ENCODE measurements around the gene LMCD1. TPM values are rescaled to one million over a fixed set of nuclear protein-coding genes. Genes with fewer than 3 reads are reported as not detected.

The LMCD1 gene
- polyA plus RNA-seq, 5 donors: 66.9 to 81.8 (median 78.7) TPM

DNA sequence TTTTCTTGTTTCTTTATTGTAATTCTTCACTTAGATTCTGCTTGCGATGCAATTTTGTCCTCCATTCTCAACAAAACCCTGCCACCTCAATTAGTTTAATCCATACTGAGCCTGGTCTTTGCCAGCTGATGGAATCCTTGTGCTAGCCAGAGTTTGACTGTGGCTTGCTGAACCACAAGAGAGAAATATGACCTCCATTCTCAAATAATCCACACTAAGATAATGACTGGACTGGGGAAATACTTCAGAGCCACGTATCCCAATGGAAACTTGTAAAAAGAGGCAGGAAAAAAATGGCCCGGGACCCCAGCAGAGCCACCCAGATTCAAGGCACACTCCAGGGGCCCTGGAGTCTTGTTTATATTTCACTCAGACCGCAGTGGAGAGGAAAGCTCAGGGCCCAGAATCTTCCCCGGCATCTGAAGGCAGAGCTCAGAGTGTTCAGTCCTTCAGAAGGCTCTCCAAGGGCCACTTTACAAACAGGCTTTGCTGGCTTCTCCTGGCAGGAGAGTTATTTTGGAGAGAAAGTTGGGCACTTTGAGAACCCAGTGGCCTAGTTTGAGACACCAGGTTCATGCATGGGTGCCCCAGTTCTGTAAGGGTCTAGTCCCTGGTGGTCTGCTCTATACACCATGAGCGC is 80.3 kb downstream of the LMCD1 start:
- peak in 1 of 2 donors; percentile 31 for DNase-seq

DNA sequence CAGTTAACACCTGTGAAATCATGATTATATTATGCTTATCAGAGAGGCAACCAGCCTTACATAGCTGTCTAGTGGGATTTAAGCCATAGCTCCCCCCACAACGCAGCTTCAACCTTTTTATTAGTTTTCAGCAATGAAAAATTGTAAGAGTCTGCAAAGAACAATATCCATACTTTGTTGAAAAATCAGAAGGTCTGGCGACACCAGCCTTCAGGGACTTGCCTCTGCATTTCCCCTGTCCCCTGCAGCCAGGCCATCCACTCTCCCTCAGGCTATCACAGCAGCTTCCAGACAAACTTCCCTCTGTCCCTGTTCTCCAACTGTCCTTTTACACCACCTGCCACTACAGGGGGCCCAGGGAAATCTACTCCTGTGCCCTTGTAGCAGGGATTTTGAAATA is 83.0 kb downstream of the LMCD1 start:
- no peak for DNase-seq

DNA sequence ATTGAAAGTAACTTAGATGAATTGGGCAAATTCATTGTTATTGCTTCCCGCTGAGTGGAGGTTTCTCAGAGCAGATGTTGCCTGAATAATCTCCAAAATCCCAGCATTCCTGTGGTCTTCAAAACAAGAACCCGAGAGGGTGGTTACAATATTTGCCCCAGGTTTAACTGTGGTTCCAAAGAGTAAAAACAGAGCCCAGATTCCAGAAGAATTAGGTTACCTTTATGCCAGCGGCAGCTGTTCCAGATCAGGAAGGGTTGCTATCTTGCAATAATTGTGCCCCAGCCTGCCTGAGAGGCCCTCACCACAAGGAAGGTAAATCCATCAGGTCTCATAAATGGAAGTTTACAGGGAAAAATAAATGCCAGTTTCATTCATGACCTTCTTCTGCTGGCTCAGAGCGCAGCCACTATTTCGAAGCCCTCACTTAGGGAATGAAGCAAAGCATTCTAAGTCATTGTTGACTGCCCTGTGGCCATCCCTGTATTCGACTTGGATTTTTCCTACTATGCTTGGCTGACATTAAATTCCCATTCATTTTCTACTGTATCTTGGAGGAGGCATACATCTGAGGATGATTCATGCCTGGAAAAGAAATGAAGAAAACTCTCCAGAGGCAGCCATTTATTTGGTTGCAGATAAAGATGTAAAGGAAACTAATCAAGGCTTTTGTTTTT is 88.4 kb downstream of the LMCD1 start:
- no peak for DNase-seq

DNA sequence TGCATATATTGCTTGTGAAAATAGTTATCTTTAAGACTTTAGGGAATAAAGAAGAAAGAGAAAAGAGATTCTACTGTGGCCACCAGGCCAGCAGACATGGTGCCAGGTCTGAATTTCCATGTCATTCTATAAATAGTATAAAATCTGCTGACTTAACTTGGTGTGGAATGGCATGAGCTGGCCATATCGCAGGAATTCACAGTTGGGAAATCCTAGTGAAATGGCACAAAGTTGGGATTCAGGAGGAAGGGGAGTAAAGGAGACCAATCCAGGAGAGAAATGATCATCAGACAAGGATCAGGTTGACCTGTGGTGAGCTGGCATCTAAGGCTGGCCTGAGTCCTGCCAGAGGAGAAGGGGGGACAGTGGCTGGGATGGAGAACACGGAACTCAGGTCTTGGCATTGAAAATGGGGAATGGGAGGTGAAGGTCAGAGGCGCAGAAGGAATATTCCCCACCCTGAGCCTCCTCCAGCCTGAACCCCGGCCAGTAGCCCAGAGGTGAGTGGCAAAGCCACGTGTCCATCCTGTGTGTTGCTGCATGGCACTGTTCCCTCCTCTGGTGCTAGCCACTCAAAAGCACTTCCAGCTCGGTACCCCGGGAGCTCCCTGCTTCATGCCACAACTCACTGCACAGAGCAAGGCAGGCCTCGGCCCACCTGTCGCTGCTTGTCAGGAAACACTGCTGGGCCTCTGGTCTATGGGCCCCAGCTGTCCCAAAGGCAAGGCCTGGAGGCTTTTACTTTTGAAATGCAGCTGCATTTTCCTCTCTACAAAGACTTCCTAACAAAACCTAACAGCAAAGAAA is 91.6 kb downstream of the LMCD1 start:
- no peak for DNase-seq

DNA sequence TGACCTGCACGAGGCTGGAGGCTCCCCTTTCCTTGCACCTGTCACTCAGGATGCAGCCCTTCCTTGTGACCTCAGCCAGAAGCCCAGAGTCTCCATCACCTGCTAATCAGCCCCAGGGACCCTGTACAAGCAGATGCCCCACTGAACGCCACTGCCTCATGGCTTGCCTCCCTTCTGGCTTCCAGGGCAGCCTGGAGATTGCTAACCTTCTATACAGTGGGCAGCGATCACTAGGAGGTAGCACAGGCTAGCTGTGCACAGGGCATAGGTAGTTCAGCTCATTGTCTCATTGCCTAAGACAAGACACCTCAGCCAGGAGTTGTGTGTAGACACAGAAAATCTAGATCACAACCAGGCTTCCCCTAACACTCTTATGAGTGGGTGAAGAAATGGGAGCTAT is 93.6 kb downstream of the LMCD1 start:
- DNase-seq: no peak

DNA sequence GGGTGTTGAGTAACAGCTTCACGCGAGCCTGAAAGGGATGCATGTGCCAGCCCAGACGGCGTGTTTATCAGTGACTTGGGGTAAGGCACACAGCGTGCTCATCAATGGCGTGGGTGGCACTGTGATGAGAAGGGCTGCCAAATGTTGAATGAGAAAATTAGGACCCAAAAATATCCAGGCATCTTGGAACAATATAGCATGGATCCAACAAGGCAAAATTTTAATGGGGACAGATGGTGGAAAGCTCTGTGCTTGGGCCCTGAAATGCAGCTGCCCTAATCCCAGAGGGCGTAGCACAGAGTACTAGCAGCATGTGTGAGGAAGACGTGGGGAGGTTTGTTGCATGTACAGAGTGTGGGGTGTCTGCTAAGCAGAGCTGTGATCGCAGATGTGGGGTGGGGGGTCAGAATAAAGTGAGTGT is 94.1 kb downstream of the LMCD1 start:
- no peak for DNase-seq

DNA sequence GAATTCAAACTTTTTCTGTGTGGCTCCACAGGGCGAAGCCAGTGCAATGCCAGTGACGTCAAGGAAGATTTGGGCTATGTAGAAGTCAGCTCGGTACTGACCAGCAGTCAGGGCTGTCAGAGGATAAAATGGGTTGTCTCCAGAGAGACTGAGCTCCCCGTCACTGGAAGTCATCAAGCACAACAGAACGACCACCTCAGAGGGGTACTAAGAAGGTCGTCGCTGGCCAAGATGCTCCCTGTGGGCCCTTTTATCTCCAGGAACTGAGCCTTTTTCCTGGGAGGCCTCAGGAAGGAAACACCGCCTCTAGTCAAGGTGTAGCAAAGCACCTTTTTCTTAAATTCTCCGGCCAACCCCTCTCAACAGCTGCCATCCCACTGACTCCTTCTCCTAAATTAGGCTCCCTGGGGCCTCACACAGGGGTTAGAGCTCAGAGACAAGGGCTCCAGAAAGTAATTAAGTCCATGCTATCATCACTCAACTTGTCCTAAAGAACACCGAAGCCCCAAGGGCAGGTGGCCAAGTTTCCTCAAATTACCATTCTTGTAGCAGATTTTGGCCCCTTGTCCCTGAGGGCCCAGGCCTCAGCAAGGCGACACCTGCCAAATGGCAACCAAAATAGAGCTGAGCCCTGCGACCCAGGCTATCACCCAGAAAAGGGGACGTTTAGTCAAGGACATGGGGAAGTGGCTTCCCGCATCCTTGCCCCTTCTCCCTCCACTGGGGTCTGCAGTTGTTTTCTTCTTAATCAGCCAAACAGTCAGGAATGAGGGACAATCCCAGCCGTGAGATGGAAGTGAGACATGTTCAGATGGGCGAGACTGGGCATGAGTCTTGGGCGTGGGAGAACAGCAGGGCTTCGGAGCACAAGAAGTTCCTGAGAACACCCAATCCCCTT is 94.9 kb downstream of the LMCD1 start:
- DNase-seq: no peak

DNA sequence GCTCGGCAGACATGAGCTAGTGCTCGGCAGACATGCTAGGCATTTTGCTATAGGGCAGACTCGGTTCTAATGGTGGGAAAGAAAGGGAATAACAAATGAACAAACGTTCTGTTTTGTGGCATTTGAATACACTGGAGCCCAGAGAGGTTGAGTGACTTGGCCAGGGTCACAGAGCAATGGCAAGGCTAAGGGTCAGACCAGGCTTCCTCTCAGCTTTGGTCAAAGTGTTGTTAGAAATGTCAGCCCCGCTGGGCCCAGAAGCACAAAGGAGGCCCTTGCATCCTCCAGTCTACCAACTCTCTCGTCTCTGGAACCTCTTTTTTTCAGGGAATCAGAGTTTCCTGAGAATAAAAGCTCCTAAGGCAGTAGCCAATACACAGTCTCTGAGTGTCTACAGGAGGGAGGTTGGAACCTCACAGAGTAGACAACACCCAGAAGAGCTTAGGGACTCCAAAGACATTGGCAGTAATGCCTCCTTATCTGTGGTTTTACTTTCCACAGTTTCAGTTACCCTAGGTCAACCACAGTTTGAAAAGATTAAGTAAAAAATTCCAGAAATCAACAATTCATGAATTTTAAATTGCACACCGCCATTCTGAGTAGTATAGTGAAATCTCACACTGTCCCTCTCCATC is 95.7 kb downstream of the LMCD1 start:
- DNase-seq: no peak

DNA sequence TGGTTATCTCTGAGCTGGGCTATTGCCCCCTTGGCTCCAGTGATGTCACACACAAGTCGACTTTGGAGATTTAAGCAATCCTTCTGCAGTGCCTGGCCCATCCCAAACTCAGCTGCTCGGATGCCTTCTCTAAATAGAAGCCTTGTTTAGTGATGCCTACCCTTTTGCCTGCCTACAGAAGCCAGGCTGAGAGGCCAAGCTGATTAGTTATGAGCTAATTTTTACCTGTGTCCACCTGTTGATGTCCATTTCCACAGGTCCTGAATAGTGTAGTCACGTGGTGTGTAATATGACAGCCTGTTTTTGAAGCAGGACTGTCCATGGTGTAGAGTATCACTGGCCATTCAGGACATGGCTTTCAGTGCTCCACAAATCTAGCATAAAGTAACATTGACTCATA is 97.5 kb downstream of the LMCD1 start:
- no peak for DNase-seq

DNA sequence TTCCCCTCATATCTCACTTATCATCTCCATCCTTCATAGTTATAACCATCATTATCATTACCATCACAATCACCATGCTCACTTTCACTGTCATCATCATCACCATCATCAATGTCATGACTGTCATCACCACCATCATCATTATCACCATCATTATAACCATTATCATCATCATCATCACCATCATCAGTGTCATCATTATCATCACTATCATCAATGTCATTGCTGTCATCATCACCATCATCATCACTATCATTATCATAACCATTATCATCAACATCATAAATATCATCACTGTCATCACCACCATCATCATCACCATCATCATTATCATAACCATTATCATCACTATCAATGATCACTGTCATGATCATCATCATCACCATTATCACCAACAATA is 98.8 kb downstream of the LMCD1 start:
- DNase-seq: no peak

DNA sequence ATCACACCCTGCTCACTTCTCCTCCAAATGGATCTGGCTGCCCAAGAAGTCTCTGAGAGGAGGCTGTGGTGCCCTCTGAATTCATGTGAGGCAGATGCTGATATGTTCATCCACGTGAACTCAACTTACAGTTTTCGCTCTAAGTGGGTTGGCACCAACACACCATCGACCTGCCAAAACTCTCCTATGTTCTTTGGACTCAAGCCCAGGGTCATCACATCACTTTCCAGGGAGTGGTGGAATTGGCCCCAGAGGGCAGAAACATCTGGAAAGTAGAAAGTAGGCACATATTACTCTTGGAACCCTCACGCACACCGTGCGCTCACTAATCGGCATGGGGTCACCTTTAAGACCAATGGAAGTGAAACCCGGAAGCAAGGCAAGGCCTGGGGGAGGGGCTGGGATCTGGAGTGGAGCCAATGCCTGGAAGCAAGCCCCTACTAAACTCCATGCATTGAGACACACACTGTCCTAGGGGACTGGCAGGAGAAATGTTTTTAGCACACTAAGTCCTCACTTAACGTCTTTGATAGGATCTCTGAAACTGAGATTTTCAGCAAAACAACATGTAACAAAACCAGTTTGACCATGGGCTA is 101.6 kb downstream of the LMCD1 start:
- no peak for DNase-seq

DNA sequence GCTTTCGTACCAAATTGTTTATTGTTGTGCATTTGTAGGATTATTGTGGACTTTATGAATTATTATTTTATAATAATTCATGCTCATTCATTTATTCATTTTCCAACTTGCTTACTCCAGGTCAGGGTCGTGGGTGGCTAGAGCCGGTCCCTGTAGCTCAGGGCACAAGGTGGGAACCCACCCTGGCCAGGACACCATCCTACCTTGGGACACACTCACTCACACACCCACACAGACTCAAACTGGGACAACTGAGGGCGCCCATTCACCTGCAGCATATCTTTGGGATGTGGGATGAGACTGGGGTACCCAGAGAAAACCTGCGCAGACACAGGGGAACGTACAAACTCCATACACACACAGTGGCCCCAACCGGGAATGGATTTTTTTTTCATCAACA is 102.4 kb downstream of the LMCD1 start:
- DNase-seq: no peak

DNA sequence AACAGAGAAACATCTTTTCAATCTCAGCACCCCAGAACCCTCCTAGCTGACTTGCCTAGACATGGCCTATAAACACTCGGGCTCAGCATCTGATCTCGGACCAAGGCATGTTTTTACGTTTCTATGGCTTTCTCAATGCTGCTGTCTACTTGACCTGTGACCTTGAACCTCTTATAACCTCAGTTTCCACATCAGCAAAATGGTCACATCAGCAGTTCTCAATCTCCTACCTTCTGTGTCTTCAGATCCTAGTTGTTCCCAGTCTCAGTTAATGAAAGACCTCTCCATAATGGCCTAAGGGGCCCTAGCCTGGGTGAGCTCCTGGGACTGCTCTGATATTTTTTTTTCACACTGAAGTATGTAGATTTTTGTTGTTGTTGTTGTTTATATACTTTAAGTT is 103.4 kb downstream of the LMCD1 start:
- DNase-seq: no peak

DNA sequence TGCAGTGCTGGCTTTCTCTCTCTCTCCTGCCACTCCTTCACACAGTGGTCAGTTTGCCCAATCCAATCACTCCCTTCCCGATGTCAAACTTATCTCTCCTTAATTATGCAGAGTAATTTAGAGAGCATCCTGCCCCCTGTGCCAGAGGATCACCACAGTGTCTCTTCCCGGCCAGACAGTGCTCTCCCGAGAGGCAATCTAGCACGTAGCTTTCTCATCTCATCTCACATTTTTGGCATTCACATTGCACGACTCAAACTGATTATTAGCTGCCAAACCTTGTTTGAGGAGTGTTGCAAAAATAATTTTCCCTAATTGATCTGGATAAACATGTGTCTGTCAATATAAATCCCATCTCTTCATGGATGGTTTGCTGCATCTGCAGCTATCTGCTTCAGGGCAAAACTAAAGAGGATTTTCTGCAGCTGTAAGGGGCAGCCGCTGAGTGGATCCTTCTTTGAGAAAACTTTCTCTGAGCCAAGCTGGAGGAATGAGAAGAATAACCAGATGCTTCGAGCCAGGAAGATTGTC is 105.1 kb downstream of the LMCD1 start:
- DNase-seq: no peak

DNA sequence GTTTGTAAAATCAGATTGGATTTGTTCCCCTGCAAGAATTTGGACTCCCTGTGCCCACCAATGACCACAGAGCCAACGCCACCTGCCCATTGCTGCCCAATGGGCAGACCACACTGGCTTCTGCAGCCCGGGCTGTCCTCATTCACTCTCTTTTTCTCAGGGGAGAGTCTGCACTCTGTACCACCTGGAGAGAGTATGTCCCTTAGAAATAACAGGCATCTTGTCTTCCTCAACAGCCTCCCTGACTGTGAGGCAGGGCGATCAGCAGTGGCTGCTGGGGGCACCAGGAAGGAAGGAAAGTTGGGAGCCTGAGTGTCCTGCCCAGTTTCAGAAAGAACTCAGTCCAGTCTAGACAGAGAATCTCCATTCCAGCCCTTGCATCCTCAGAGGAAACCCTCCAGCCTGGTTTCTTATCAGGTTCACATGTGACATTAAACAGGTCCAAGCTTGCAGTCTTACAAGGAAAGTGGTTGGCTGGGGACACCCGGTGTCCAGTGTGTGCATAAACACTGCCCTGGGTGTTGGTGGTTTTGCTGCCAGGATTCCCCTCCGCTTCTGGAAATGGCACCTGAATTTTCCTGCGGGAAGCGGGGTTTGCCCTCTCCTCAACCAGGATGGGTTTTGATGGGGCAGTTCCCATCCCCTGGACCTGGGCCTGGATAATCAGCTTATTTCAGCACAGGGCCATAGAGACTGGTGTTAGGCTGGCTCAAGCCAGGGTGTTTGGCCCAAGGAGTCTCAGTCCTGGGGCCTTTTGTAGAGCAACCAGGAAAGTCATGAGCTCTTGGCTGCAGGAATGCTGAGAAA is 105.8 kb downstream of the LMCD1 start:
- DNase-seq: peak; percentile 35 to 45

DNA sequence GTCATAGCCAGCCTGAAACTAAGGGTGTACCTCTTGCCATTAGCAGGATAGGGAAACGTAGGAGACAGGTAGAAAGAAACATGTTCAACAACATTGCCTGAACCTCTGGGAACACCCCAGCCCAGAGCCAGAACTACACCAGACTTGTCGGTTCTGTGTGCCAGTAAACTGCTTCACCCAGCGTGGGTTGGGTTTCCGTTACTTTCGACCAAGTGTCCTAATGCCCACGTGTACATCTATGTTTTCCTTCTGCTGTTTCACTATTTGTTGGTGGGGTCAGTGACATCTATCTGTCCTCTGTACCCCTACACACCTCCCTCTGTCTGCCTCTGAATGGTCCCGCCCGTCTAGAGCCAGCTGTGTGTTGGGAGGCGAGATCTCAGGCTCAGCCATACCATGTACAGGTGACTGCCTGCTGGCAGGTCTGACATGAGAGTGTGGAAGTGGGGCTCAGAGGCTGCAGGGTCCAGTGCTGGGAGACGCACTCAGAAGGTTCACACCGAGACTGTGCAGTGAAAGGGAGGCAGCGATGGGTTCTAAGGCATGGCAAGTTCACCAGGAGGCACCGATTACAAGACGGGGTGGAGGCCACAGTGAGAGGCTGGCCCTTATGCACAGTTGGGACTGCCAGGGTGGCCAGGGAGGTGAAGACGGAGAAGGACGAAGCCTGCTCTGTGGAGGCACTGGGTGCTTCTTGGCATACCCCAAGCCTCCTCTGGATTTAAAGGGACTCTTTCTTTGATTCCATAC is 106.6 kb downstream of the LMCD1 start:
- DNase-seq: no peak

DNA sequence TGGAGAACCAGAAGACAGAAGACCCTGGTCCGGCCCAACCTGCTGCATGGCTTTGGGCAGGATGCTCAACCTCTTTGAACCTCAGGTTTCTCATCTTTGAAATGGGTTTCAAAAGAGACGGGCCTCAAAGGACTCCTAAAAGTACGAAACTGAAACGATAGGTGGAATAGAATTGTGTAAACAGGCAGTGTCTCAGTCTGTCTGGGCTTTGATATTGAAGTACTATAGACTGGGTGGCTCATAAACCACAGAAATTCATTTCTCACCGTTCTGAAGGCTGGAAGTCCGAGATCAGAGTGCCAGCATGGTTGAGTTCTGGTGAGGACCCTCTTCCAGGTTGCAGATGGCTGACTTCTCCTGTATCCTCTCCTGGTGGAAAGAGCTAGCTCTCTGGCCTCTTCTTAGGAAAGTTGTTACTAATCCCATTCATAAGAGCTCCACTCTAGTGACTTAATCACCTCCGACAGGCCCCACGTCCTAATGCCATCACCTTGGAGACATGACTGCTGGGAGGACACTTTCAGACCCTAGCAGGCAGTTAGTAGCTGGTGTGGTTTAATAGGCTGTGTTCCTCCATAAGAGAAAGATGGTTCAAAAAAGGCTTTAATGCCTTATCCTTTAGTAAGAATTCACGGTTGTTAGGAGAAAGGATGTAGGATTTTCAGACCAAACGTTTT is 107.3 kb downstream of the LMCD1 start:
- DNase-seq: no peak

DNA sequence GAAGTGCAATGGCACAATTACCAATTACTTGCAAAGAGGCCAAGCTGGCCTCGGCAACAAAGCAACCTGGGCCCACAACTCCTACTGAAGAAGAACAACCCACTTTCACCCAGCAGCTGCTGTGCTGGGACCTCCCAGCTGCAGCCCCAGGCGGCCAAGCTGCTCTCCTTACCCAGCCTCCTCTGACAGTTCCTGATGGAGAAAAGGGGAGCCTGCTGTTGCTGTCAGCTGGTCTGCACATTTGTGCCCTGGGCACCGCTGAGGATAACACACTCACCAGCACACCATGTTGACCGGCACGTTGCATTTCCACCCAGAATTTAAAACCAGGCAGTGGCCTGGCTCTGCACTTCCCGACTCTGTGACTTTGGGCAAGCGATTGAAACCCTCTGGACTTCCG is 109.3 kb downstream of the LMCD1 start:
- DNase-seq: no peak

DNA sequence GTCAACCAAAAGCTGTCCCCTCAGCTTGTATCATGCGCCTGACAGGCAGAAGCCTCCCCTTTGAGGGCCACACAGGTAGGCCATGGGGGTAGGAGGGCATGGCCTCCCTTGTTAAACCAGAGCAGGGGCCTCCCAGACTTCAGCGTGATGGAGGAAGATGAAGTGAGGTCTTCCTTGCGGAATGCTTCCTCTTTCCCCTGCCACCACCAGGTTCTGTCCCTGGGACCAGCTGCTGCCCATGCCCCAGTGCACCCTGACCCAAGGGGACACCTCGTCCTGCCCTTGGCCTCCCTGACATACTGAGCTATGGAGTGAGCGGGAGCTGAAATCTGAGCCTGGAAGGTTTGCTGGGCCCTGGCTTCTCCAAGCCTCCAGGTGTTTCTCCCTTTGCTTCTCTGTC is 116.3 kb downstream of the LMCD1 start:
- no peak for DNase-seq

Measured in right lung (tissue), 5 donors.